Tibial nerve (tissue), 4 donors: ENCODE data around the gene KIF12. TPM values are rescaled to one million over a fixed set of nuclear protein-coding genes. Genes with fewer than 3 reads are reported as not detected.
A peak's percentile ranks its signal among the peaks of the same experiment; 100 is the strongest.

Experiments used
- DNase-seq, 2 donors: peaks; one replicate each; pipeline ENCODE4 v3.0.0-alpha.2; 2019; ENCODE audit warnings: low spot score in 2 of 2
- H3K27ac ChIP-seq, 4 donors: fragments of 200-600 bp; sonication (generic) in 3 of 4; one replicate each; pipeline ENCODE4 v1.5.1; 2017 to 2019; ENCODE audit warnings: mild to moderate bottlenecking in 1 of 4
- H3K27me3 ChIP-seq, 2 donors: fragments of 200-600 bp; sonication (generic) in 1 of 2; one replicate each; pipeline versions ENCODE4 v1.5.1 to v1.6.0; 2017 to 2019
- H3K36me3 ChIP-seq, 3 donors: fragments of 200-600 bp; sonication (generic); one replicate each; pipeline ENCODE4 v1.5.1; 2018 to 2019
- H3K4me1 ChIP-seq, 4 donors: fragments of 200-600 bp; sonication (generic) in 3 of 4; one replicate each; pipeline ENCODE4 v1.5.1; 2017 to 2019
- H3K4me3 ChIP-seq, 4 donors: fragments of 200-600 bp; sonication (generic) in 3 of 4; one replicate each; pipeline ENCODE4 v1.5.1; 2017 to 2019; ENCODE audit warnings: mild to moderate bottlenecking in 1 of 4, moderate library complexity in 1 of 4
- H3K9me3 ChIP-seq, 4 donors: fragments of 200-600 bp; sonication (generic) in 3 of 4; one replicate each; pipeline ENCODE4 v1.5.1; 2017 to 2019
- CTCF ChIP-seq, 5 experiments: fragments of 200-600 bp in 3 of 5; fragments of 450-650 bp in 2 of 5; sonication (generic) in 3 of 5; IDR thresholded peaks; one replicate each; pipeline ENCODE4 v1.5.1; 2016 to 2019; ENCODE audit warnings: antibody characterized with exemption in 5 of 5, mild to moderate bottlenecking in 3 of 5, moderate library complexity in 2 of 5
- EP300 ChIP-seq, 2 donors: sonication (generic); formaldehyde crosslinking; IDR thresholded peaks; one replicate each; pipeline ENCODE4 v1.6.1; 2017; ENCODE audit warnings: antibody characterized with exemption in 2 of 2, mild to moderate bottlenecking in 1 of 2
- POLR2A ChIP-seq, 2 donors: fragments of 450-650 bp; IDR thresholded peaks; one replicate each; pipeline ENCODE4 v1.6.1; 2017; ENCODE audit warnings: antibody characterized with exemption in 2 of 2, mild to moderate bottlenecking in 2 of 2, moderate library complexity in 2 of 2
- WGBS, 2 donors: methylation state at CpG; one replicate each; pipeline ENCODE4 v1.1.5; 2018; 5-methylcytosine and 5-hydroxymethylcytosine counted together
- total RNA-seq, 4 donors: library from RNA; depleted of rRNA; stranded (reverse); fragments of >200 nt; gene quantifications; one replicate each; pipeline ENCODE4 v1.1.0, GENCODE V29; 2016

Gene KIF12
- total RNA-seq, 4 donors from 2014 or later: not detected

- Histone ChIP-seq H3K9me3 (no peaks in the 10 kb centered on the region), H3K4me1 (peaks cover 0 to 42% (median 13%) of the 10 kb centered on the region in 4 donors), H3K27me3 (no peaks in the 10 kb centered on the region), H3K36me3 (no peaks in the 10 kb centered on the region), H3K4me3 (no peak overlapping the region), H3K27ac (peak overlapping the region in 2 of 4 donors; percentile 60 to 62)
- 33 to 48% methylated on average over 6 to 10 of the region's 10 CpGs for WGBS, 2 donors
- TF ChIP-seq CTCF (IDR thresholded peaks at IDR 0.05) (no peak), EP300 (IDR thresholded peaks at IDR 0.05) (peak in 1 of 2 donors; percentile 73)
- peak; percentile 70 to 71 for DNase-seq
Measured at GRCh38 chr9:114112778-114113584, 13.9 kb upstream of the KIF12 start.

GRCh38 chr9:114112325-114112724, 13.2 kb upstream of the KIF12 start:
- peak in 1 of 2 donors; percentile 41 for TF ChIP-seq EP300 (IDR thresholded peaks at IDR 0.05)
- TF ChIP-seq CTCF (IDR thresholded peaks at IDR 0.05): no peak
- TF ChIP-seq POLR2A (IDR thresholded peaks at IDR 0.05): no peak
- WGBS, 2 donors: 50 to 68% methylated on average over 1 of the region's 1 CpG
- H3K27me3 ChIP-seq: no peaks in the 10 kb centered on the region
- H3K4me3 ChIP-seq: no peak overlapping the region
- DNase-seq: no peak
- no peaks in the 10 kb centered on the region for H3K36me3 ChIP-seq
- H3K27ac ChIP-seq: peak overlapping the region in 2 of 4 donors; percentile 60 to 62
- H3K9me3 ChIP-seq: no peaks in the 10 kb centered on the region
- H3K4me1 ChIP-seq: peaks cover 0 to 40% (median 10%) of the 10 kb centered on the region in 4 donors

- 87 to 91% methylated on average over 2 of the region's 2 CpGs for WGBS, 2 donors
- no peak overlapping the region for H3K27ac ChIP-seq
- DNase-seq: no peak
- H3K27me3 ChIP-seq: no peaks in the 10 kb centered on the region
- no peaks in the 10 kb centered on the region for H3K9me3 ChIP-seq
- peaks cover 0 to 25% (median 3%) of the 10 kb centered on the region in 4 donors for H3K4me1 ChIP-seq
- H3K4me3 ChIP-seq: no peak overlapping the region
- TF ChIP-seq EP300 (IDR thresholded peaks at IDR 0.05) (no peak), POLR2A (IDR thresholded peaks at IDR 0.05) (no peak), CTCF (IDR thresholded peaks at IDR 0.05) (no peak)
- H3K36me3 ChIP-seq: no peaks in the 10 kb centered on the region
Measured at GRCh38 chr9:114110180-114110579, 11.1 kb upstream of the KIF12 start.

- H3K27me3 ChIP-seq: no peaks in the 10 kb centered on the region
- no peak for DNase-seq
- H3K4me3 ChIP-seq: no peak overlapping the region
- no peaks in the 10 kb centered on the region for H3K9me3 ChIP-seq
- no peak for TF ChIP-seq CTCF (IDR thresholded peaks at IDR 0.05)
- TF ChIP-seq EP300 (IDR thresholded peaks at IDR 0.05): no peak
- TF ChIP-seq POLR2A (IDR thresholded peaks at IDR 0.05): no peak
- H3K4me1 ChIP-seq: peaks cover 0 to 24% (median 3%) of the 10 kb centered on the region in 4 donors
- 92 to 99% methylated on average over 6 of the region's 6 CpGs for WGBS, 2 donors
- H3K27ac ChIP-seq: peak overlapping the region in 1 of 4 donors; percentile 64
- H3K36me3 ChIP-seq: no peaks in the 10 kb centered on the region
Measured at GRCh38 chr9:114109124-114109523, 10.0 kb upstream of the KIF12 start.
